Measurements from ENCODE around the gene ATP6V1E1. TPM values are rescaled to one million over a fixed set of nuclear protein-coding genes. Genes with fewer than 3 reads are reported as not detected.

Gene ATP6V1E1
- total RNA-seq, 1 experiment from 2014 or later, result 89.2 TPM

- Histone ChIP-seq H3K14ac (ENCODE audit: insufficient read depth, low read length) (no peak overlapping the region), H3K79me1 (ENCODE audit: insufficient read depth, low read depth, low read length, poor library complexity, severe bottlenecking) (peaks cover 3% of the 10 kb centered on the region), H4K8ac (replicated peaks; ENCODE audit: insufficient read length, low read depth, low read length) (no peak overlapping the region), H2BK20ac (ENCODE audit: low read depth, low read length, poor library complexity, severe bottlenecking) (no peak overlapping the region), H3K4ac (ENCODE audit: low read depth, low read length) (no peak overlapping the region), H3K27me3 (ENCODE audit: insufficient read depth, low read length) (no peaks in the 10 kb centered on the region), H3K79me2 (ENCODE audit: insufficient read depth, low read length) (0 out of 2 replicates have a peak, but pooled peaks cover 2% of the 10 kb centered on the region), H3K9me3 (ENCODE audit: control insufficient read depth, low read depth, low read length) (no peaks in the 10 kb centered on the region), H4K91ac (ENCODE audit: insufficient read length, low read depth, low read length) (no peak overlapping the region), H3K4me2 (ENCODE audit: insufficient read depth, insufficient read length, low read length) (no peak overlapping the region), H3K27ac (ENCODE audit: insufficient read length, low read depth, low read length) (no peak overlapping the region), H3K56ac (ENCODE audit: insufficient read length, low read depth, low read length) (no peak overlapping the region), H2AK5ac (ENCODE audit: insufficient read length, low read length) (no peak overlapping the region), H2BK15ac (ENCODE audit: low read depth, low read length) (no peak overlapping the region), H3T11ph (ENCODE audit: low read length) (no peak overlapping the region), H2BK120ac (ENCODE audit: low read depth, low read length, poor library complexity, severe bottlenecking) (no peak overlapping the region), H4K5ac (ENCODE audit: insufficient read length, low read depth, low read length) (no peak overlapping the region), H3K23me2 (ENCODE audit: insufficient read length, low read depth, low read length, poor library complexity, severe bottlenecking) (no peaks in the 10 kb centered on the region), H3K9ac (ENCODE audit: extremely low read depth, insufficient read length, low read length) (no peak overlapping the region), H4K20me1 (ENCODE audit: control insufficient read depth, insufficient read depth, insufficient read length) (no peaks in the 10 kb centered on the region), H2BK5ac (ENCODE audit: insufficient read length, low read length) (no peak overlapping the region), H3K23ac (ENCODE audit: insufficient read length, low read depth, low read length) (no peak overlapping the region), H3K4me1 (ENCODE audit: insufficient read depth, low read length) (no peaks in the 10 kb centered on the region), H3K18ac (ENCODE audit: insufficient read length, low read depth, low read length) (no peak overlapping the region), H2BK12ac (ENCODE audit: insufficient read length, low read depth, low read length) (no peak overlapping the region), H2AFZ (ENCODE audit: low read length) (no peak overlapping the region)
- Mint-ChIP-seq H3K36me3 (ENCODE audit: insufficient read depth in 1 of 3, low read depth in 3 of 3) (peaks cover 3 to 34% (median 28%) of the 10 kb centered on the region in 3 experiments; a peak in 6 of 7 replicates), H3K9me3 (no peaks in the 10 kb centered on the region), H3K4me1 (no peaks in the 10 kb centered on the region), H3K4me3 (no peak overlapping the region), H3K27me3 (ENCODE audit: low read depth) (no peaks in the 10 kb centered on the region), H3K27ac (peak overlapping the region in 1 of 3 experiments; percentile 18; a peak in 1 of 7 replicates)
- TF ChIP-seq CTCF (conservative IDR thresholded peaks at IDR 0.05), result no peak
- no peak for DNase-seq
- no CpG with 5 or more reads among the region's 4 CpGs for WGBS (ENCODE audit: extremely low coverage, insufficient read length, low lambda C conversion rate)
Measured at GRCh38 chr22:17603668-17604067, 24.9 kb downstream of the ATP6V1E1 start.
